GM13977 (cell line): Measurements from ENCODE around the gene CYB5RL.
A peak's percentile ranks its signal among the peaks of the same experiment; 100 is the strongest.
"Not testable (repeated sequence)": the region's sequence is repeated elsewhere in the genome, so short reads cannot be mapped to it uniquely, and the experiment has no call there.

ENCODE experiments used
- DNase-seq: peaks from one replicate; pipeline ENCODE4 v3.0.0; 2012; ENCODE audit warnings: low spot score
- CTCF ChIP-seq: IDR thresholded peaks from 2 replicates; pipeline ENCODE4 v1.5.1; 2012; ENCODE audit warnings: mild to moderate bottlenecking, control low read depth; ENCODE audit not compliant: insufficient read depth; ENCODE audit errors: extremely low read depth, missing control alignments
- in situ Hi-C: fragments of 300-500 bp; cut with MboI; formaldehyde crosslinking; loops from one replicate; pipeline ENCODE4 v1.12.0; 2022; ENCODE audit warnings: low sequenced_read_pairs, low pct_unique_long_range_greater_than_20kb, mixed read lengths, inconsistent platforms; ENCODE audit not compliant: unreplicated experiment

CYB5RL gene

GRCh38 chr1:54212872-54213271 is 13.0 kb upstream of the CYB5RL start:
- DNase-seq, result no peak
- TF ChIP-seq CTCF, result no peak
- in situ Hi-C loops, result no loop called here

GRCh38 chr1:54207896-54208295 is 8.1 kb upstream of the CYB5RL start:
- in situ Hi-C loops, DNase-seq: not testable (repeated sequence)

- no peak for TF ChIP-seq CTCF
- in situ Hi-C loops, result no loop called here
- no peak for DNase-seq
Measured at GRCh38 chr1:54207287-54207686, 7.5 kb upstream of the CYB5RL start.

GRCh38 chr1:54204199-54204598 is 4.4 kb upstream of the CYB5RL start:
- TF ChIP-seq CTCF, result no peak
- in situ Hi-C loops, result no loop called here
- no peak for DNase-seq

GRCh38 chr1:54200519-54200997 is 728 bp upstream of the CYB5RL start:
- in situ Hi-C loops, result no loop called here
- TF ChIP-seq CTCF, result no peak
- peak; percentile 39 for DNase-seq

- in situ Hi-C loops, result no loop called here
- no peak for TF ChIP-seq CTCF
- DNase-seq, result peak; percentile 27
Measured at GRCh38 chr1:54199151-54199764, 572 bp downstream of the CYB5RL start.

GRCh38 chr1:54193453-54193852 is 6.4 kb downstream of the CYB5RL start:
- in situ Hi-C loops, result no loop called here
- DNase-seq, result no peak
- no peak for TF ChIP-seq CTCF
